RKO (cell line): ENCODE results near the gene PHF12.
"Not testable (repeated sequence)": the region's sequence is repeated elsewhere in the genome, so short reads cannot be mapped to it uniquely, and the experiment has no call there.

Source experiments
- DNase-seq: peaks from one replicate; pipeline ENCODE4 v3.0.0-alpha.2; 2016; ENCODE audit warnings: low spot score

PHF12 gene

DNA sequence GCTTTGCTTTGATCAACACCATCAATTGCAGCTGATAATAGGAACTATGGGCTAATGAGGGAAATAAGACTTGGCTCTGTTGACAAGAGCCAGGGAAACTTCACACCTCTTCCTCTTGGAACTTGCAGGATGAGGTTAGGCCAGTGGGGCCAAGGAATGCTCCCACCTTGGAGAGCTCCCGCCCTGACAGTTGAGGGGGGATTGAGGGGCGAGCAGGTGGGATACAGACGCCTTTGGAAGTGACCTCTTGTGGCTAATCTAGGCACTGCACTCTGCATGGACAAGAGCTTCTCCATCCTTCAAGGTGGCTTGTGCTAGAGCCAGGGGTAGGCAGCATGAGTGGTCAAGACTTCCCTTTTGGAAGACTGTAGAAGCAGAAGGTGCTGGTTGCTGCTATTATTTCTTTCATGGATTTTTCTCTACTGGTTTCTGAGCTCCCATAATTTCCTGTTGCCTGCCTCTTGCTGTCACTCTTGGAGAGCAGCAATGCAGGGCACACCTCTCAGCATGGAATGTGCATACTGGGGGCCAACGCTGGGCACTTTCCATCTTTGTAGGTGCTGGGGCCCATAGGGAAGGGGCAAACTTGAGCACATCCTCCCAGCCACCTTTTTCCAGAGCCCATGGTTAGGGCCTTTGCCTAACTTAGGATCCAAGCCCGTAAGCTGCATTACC, 2.3 kb upstream of the PHF12 start:
- DNase-seq, result peak; percentile 48

DNA sequence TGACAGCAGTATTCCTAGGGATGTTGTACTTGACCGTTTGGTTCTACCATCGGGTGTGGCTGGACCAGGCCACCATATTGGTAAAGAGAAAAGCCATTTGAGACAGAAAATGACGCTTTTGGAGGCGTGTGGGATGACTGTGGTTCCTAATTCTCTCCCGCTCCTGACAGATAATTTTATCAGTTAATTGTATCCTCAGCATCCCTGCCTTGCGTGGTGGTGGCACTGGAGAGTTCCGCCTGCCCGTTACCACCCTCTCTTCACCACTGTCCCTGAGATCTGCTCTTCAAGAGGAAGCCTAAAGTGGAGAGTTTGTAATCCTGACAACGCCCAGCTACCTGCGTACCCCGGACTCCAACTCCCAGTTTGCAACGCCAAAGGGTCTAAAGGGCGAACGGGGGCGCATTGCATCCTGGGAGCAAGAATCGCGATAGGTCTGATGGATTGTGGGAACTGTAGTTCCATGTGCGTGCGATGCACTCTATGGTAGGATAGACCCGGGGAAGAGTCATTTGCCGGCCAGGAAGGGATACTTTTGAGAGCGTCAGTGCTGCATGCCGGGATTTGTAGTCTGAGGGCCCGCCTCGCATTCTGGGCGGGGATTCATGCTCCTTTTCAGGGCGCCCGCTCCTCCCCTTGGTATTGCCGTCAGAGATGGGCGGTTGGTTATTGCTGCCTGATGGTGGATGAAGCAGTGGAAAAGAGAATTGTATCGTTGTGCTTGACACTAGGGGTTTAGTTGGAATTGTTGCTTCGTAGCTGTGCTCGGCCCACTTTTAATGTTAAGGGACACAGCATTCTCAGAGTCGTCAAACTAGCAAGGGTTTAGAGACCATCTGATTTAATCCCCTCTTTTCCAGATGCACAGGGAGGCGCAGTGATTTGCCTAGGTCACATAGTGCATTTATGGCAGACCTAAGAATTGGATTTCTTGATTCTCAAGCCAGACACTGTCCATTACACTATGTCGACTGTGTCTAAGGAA, 965 bp upstream of the PHF12 start:
- peak; percentile 100 for DNase-seq

DNA sequence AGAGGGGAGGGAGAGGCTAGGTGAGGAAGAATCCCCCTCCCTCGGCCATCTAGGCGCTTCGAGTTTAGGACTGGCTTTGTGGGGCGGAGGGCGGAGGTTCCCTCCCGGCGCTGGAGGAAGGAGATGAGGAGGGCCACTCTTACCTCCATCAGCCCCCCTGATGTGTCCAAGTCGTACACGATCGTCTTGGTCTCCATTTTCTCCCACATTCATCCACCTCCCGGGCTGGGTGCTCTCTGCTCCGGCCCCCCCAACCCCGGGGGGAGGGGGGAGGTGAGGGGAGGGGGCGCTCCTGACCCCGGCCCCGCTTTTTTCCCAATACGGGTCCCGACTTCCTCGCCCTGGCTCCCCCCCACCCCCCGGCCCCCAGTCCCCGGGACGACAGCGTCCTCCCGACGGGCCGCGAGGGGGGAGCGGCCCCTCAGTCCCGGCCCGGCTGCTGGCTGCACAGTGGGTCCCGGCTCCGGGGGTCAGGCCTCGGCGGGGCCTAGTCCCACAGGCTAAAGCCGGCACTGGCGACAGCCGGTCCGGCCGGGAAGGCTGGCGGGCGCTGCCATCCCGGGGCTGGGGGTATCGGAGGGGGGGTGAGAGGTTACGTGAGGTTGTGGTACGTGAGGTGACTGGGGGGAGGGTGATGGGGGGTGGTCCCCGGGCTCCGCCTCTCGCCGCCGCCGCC, 428 bp downstream of the PHF12 start:
- DNase-seq, result no peak

- DNase-seq, result peak; percentile 70
Observed at GRCh38 chr17:28950017-28950751, 1.1 kb downstream of the PHF12 start.

- peak; percentile 46 for DNase-seq
Observed at GRCh38 chr17:28949185-28950016, 1.9 kb downstream of the PHF12 start.

DNA sequence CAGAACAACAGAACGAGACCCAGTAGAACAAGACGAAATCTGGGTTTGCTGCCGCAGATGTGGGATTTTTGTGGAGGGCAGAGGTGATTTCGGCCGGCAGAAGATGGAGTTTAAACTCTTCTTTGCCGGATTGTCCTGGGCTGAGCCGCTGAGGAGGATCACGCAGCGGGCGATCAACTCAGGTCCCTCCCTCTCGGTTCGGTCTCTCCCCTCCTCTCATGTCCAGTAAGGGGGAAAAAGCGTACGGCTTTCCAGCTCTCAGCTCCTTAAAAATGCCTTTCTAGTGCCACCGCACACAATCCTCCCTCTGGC, 2.5 kb downstream of the PHF12 start:
- DNase-seq, result peak; percentile 18

DNA sequence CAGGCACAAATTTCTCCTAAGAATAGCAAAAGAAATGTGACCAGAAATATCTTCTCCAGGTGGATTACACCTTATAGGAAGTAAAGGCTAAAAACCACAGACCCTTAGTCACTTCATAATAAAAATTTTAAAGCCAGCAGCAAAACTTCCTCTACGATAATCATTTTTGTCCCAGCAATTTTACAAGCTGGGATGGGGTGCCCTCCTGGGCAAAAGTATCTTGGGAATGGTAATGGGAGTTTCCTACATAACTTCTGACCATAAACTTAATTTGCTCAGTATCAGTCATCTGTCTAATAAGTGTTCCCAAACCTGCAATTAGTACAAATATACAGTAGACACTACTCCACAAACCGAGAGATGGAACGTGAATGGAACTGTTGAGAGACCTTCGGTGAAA, 3.0 kb downstream of the PHF12 start:
- no peak for DNase-seq

DNA sequence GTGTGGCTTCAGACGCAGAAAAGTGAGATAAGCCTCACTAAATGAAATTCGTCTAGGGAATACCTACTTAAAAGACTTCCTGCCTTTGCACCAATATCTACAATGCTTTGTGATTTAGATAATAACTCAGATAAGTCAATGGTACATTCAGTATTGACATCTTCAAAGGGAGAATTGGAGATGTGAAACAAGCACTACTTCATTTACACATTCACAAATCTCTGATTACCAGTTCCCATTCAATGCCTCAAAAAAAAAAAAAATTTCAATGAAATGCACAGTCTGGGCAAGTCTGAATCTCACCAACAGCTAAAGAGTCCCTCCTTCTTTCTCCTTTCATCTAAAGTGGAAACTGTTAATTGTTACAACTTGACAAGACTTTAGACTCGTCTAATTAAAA, 3.7 kb downstream of the PHF12 start:
- DNase-seq, result no peak

DNA sequence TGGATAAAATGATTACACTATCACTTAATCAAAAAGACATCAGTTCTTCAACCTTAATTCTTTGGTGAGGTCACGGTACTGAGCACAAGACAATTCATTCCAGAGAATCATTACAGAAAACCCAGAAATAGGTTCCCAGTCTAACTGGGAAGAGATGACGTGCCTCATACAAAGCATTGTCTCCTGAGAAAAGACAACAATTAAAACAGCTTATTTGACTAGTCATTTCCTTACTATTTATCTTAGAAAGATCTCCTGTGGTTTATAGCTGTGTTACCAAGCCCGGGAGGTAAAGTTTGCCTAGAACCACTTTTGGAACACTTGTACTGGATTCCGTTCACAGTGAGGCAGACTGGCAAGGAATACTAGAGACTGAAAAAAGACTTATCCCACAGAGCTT, 5.1 kb downstream of the PHF12 start:
- no peak for DNase-seq

DNA sequence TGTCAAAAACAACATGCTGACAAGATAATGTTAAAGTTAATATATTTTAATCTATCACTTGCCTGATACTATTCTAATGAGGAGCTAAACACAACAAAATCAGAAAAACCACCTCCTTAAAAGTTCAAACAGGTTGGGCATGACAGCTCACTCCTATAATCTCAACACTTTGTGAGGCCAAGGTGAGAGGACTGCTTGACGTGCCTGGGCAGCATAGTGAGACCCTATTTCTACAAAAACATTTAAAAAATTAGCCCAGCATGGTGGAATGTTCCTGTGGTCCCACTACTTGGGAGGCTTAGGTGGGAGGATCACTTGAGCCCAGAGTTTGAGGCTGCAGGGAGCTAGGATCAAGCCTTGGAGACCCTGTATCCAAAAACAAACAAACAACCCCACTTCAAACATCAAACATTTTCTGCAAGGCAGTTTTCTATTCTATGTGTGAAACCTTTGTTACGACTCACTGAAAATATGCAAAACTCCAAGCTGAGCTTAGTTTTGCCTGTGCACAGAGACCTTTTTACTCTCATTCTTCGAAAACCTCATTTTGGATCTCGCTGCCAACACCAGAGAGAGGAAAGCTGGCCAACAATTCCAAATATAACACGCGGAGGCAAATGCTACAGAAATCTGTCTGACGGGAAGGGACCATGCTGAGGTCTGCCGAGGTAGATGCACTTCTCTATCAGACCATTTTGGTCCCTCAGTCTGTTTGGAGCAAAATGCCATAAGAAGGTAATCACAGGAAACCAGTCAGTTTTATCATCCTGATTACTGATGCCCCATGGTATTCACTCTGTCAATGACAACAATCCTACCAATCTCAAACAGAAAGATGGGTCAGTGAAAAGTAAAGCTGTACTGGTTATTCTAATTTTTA, 6.2 kb downstream of the PHF12 start:
- DNase-seq, result peak; percentile 23

- no peak for DNase-seq
Observed at GRCh38 chr17:28944343-28944742, 7.0 kb downstream of the PHF12 start.

DNA sequence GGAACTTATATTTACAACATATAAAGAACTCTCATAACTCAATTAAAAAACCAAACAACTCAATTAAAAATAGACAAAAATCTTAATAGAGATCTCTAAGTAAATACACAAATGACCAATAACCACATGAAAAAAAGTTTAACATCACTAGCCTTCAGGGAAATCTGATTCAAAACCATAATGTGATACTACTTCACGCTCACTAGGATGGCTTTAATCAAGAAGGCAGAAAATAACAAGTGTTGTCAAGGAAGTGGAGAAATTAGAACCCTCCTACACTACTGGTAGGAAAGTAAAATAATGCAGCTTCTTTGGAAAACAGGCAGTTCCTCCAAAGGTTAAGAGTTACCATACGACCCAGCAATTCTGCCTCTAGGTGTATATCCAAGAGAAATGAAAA, 8.4 kb downstream of the PHF12 start:
- DNase-seq, result no peak

DNA sequence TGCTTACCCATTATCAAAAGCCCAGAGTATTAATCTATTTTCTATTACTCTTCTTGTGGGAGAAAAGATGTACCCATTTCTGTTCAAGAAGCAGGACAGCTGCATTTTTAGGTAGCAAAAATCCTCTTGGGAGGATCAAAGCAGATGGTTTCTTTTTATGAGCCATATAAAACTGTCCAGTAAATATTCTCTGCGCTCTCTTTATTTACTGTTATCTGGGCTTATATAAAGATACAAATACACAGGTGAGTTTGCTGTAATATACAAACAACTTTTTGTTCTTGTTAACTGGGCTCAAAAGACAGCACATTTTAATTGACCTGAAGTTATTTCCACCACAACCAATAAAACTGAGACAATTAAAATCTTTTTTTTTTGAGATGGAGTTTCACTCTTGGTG, 10.1 kb downstream of the PHF12 start:
- DNase-seq, result no peak

DNA sequence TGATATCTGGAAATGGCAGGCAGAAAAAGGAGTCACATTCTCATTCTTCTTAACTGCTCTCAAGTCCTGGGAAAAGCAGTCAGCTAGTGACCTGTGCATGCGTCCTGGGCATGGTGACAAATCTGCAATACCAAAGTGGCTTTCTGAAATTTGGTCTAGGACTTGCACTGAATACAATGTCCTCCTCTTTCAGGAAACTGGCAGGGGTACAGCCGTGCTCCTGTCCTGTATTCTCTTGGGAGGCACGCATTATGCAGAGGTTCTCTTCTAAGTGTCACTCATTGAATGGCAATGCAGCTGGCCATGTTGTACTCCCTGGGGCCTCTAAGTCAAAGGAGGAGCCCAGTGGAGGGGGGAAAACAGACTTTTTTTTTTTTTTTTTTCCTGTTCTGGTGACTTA, 10.6 kb downstream of the PHF12 start:
- DNase-seq, result no peak

DNA sequence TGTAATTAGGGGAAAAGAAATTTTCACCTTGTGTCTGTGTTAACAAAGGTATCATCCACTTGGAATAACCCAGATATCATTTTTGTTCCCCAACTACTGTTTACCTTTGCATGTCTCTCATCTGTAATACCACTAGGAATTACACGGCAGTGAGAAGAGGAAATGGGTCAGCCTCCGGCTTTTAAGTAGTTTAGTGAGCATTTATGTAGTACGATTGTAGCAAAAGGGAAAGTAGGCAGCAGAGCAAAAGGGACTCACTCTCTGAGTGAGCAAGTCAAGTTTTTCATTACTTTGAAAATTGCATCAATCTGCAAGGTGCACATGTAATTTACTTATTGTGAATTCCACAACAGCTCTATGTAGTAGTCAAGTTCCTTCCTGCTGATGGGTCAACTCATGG, 11.2 kb downstream of the PHF12 start:
- DNase-seq, result no peak

DNA sequence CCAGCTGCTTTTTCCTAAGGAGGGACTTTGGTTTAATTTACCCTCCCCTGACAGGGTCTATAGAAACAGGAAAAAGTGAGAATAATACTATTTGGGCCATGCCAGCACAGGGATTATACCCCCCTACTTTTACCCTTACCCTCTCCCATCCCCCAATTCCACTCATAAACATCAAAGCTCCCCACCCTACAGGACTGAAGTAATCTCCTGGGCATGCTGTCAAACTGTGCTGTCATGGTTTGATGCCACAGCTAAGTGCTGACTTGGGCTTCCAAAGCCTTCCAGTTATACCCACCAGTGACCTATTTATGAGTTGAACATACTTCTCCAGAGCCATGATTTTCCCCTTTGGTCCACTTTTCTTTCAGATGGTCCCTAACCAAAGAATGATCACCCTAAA, 12.8 kb downstream of the PHF12 start:
- no peak for DNase-seq

DNA sequence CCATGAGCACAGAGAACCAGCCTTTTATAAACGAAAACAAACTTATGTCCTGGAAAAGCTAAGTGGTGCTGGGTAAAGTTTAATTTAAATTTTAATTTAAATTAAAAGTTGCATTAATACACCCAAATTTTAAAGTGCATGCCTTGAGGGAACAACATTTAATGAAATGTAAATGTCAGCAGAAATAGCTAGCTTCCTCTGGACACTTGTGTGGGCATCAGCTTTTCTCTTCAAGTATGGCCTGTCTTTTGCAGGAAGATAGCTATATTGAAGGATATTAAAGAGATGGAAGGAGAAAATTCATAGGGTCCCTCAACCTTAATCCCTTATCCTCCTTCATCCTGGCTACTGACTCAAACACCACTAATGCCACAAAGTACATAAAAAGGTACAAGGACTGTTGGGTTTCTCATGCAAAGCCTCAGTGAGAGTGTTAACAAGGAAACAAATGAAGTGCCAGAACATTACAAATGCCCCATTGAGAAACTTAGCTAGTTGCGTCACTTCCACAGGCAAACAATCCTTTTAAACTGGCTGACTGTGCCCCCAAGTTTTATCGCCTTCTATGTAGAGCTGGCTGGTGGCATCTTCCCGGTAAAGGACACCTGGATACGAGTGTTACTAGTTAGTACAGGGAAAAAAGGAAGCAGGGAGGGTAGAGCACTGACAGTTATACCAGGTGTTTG, 14.1 kb downstream of the PHF12 start:
- no peak for DNase-seq

DNA sequence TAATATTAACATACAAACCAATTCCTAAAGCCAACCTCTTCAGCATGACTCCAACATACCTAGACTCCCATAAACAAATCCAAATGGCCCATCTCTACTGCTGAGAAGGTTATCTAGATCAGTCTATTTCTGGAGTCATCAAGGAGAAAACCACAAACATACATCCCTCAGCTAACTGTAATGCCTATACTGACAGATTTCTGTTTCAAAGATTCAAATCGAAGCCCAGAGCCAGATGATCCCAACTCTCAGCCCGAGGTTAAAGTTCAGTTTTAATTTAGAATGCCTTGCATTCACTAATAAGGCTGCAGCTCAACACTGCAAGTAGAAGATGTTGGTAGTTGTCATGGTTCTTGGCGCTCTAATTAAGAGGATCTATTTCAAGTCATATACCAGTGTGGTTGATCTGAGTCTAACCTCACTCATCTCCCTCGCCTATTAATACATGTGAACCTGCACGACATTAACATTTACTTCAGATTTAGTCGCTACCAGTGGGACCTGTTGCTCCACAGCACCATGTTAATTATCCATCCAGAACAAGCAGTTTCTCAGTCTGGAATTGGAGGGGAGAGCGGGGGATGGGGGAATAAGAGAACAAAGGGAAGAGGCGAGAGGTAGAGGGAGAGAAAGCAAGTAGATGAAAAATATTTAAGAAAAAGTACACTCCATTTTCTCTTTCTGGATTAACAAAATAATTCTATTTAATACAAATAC, 15.4 kb downstream of the PHF12 start:
- DNase-seq, result no peak

GRCh38 chr17:28934508-28934907, 16.8 kb downstream of the PHF12 start:
- DNase-seq, result not testable (repeated sequence)
